RWPE2 (cell line): ENCODE data around the gene NDUFB7.
A peak's percentile ranks its signal among the peaks of the same experiment; 100 is the strongest.
"Not testable (repeated sequence)": the region's sequence is repeated elsewhere in the genome, so short reads cannot be mapped to it uniquely, and the experiment has no call there.

Source experiments
- ATAC-seq: fragments of 200-7000 bp; cut with Tn5 transposase; 3 replicates; pipeline ENCODE4 v1.9.1; 2021; ENCODE audit warnings: low read depth
- DNase-seq: peaks from one replicate; pipeline ENCODE4 v3.0.0-alpha.2; 2020; ENCODE audit warnings: low spot score
- H3K27ac ChIP-seq: fragments of 450-650 bp; 2 replicates; pipeline ENCODE4 v1.5.1; 2017; ENCODE audit warnings: mild to moderate bottlenecking; ENCODE audit not compliant: poor library complexity, severe bottlenecking
- H3K27me3 ChIP-seq: fragments of 250-450 bp; sonication (Bioruptor Pico); 2 replicates; pipeline ENCODE4 v1.5.1; 2021; ENCODE audit warnings: mild to moderate bottlenecking, moderate library complexity; ENCODE audit not compliant: insufficient read depth, poor library complexity, severe bottlenecking
- H3K36me3 ChIP-seq: fragments of 250-450 bp; sonication (Bioruptor Pico); 2 replicates; pipeline ENCODE4 v1.5.1; 2020; ENCODE audit warnings: low read depth, mild to moderate bottlenecking, moderate library complexity
- H3K4me1 ChIP-seq: fragments of 250-450 bp; sonication (Bioruptor Pico); 2 replicates; pipeline ENCODE4 v1.5.1; 2021; ENCODE audit warnings: mild to moderate bottlenecking, moderate library complexity; ENCODE audit not compliant: insufficient read depth, poor library complexity, severe bottlenecking
- H3K4me3 ChIP-seq: fragments of 250-450 bp; sonication (Bioruptor Pico); 2 replicates; pipeline ENCODE4 v1.5.1; 2021; ENCODE audit warnings: mild to moderate bottlenecking, moderate library complexity; ENCODE audit not compliant: severe bottlenecking
- H3K9me3 ChIP-seq: fragments of 250-450 bp; sonication (Bioruptor Pico); 2 replicates; pipeline ENCODE4 v1.5.1; 2021; ENCODE audit warnings: mild to moderate bottlenecking, moderate library complexity; ENCODE audit not compliant: severe bottlenecking
- TF ChIP-seq, protein P1 (sequence below): fragments of 450-650 bp; IDR thresholded peaks from one replicate; pipeline ENCODE4 v1.5.1; 2017; ENCODE audit warnings: mild to moderate bottlenecking, moderate library complexity; ENCODE audit not compliant: poor library complexity, severe bottlenecking

Gene NDUFB7

GRCh38 chr19:14599548-14600147, 27.8 kb upstream of the NDUFB7 start:
- H3K4me1 ChIP-seq = no peaks in the 10 kb centered on the region
- no peaks in the 10 kb centered on the region for H3K9me3 ChIP-seq
- ATAC-seq (no peak), DNase-seq (no peak)
- no peaks in the 10 kb centered on the region for H3K36me3 ChIP-seq
- H3K27me3 ChIP-seq = no peaks in the 10 kb centered on the region
- no peak overlapping the region for H3K4me3 ChIP-seq
- no peak overlapping the region for H3K27ac ChIP-seq
- TF ChIP-seq, protein P1, sequence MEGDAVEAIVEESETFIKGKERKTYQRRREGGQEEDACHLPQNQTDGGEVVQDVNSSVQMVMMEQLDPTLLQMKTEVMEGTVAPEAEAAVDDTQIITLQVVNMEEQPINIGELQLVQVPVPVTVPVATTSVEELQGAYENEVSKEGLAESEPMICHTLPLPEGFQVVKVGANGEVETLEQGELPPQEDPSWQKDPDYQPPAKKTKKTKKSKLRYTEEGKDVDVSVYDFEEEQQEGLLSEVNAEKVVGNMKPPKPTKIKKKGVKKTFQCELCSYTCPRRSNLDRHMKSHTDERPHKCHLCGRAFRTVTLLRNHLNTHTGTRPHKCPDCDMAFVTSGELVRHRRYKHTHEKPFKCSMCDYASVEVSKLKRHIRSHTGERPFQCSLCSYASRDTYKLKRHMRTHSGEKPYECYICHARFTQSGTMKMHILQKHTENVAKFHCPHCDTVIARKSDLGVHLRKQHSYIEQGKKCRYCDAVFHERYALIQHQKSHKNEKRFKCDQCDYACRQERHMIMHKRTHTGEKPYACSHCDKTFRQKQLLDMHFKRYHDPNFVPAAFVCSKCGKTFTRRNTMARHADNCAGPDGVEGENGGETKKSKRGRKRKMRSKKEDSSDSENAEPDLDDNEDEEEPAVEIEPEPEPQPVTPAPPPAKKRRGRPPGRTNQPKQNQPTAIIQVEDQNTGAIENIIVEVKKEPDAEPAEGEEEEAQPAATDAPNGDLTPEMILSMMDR = no peak

DNA sequence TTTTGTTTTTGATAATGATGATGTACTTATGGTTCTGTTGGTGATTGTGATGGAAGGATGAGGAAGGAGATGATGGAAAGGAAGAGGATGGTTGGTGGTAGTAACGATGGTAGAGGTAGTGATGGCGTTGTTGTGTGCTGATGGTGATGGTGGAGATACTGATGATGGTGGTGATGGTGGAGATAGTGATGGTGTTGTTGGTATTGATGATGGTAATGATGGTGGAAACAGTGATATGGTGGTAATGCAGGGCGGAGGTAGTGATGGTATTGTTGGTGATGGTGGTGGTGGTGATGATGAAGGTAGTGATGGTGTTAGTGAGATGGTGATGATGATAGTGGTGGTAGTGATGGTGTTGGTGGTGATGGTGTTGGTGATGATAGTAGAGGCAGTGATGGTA, 23.7 kb upstream of the NDUFB7 start:
- DNase-seq (no peak), ATAC-seq (no peak)
- no peaks in the 10 kb centered on the region for H3K9me3 ChIP-seq

DNA sequence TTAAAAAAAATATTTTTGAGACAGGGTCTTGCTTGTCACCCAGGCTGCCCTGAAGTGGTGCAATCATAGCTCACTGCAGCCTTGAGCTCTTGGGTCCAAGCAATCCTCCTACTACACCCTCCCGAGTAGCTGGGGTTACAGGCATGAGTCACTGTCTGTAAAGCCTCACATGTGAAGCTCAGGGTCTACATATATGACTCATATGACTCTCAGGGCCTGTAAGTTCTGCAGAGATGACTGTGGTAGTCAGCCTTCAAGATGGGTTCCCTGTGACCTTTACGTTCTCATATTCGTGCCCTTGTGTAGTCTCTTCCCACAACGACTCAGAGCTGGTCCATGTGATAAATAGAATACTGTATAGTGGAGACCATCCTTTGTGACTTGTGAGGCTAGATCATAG, 17.6 kb upstream of the NDUFB7 start:
- H3K4me3 ChIP-seq, H3K27me3 ChIP-seq, H3K27ac ChIP-seq, H3K4me1 ChIP-seq, H3K36me3 ChIP-seq, H3K9me3 ChIP-seq, DNase-seq: not testable (repeated sequence)
- peak; percentile 23; the same call in 1 of the 3 replicates for ATAC-seq

More for the DNA sequence above, 23.7 kb upstream of the NDUFB7 start:
- no peak overlapping the region for H3K4me3 ChIP-seq
- H3K36me3 ChIP-seq = no peaks in the 10 kb centered on the region
- no peak overlapping the region for H3K27ac ChIP-seq
- no peaks in the 10 kb centered on the region for H3K27me3 ChIP-seq
- TF ChIP-seq, protein P1 = no peak
- no peaks in the 10 kb centered on the region for H3K4me1 ChIP-seq

DNA sequence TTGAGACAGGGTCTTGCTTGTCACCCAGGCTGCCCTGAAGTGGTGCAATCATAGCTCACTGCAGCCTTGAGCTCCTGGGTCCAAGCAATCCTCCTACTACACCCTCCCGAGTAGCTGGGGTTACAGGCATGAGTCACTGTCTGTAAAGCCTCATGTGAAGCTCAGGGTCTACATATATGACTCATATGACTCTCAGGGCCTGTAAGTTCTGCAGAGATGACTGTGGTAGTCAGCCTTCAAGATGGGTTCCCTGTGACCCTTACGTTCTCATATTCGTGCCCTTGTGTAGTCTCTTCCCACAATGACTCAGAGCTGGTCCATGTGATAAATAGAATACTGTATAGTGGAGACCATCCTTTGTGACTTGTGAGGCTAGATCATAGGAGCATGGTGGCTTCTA, 13.3 kb upstream of the NDUFB7 start:
- H3K36me3 ChIP-seq, H3K4me1 ChIP-seq, H3K27me3 ChIP-seq, DNase-seq, H3K4me3 ChIP-seq, H3K27ac ChIP-seq, H3K9me3 ChIP-seq: not testable (repeated sequence)
- ATAC-seq = peak; percentile 89

DNA sequence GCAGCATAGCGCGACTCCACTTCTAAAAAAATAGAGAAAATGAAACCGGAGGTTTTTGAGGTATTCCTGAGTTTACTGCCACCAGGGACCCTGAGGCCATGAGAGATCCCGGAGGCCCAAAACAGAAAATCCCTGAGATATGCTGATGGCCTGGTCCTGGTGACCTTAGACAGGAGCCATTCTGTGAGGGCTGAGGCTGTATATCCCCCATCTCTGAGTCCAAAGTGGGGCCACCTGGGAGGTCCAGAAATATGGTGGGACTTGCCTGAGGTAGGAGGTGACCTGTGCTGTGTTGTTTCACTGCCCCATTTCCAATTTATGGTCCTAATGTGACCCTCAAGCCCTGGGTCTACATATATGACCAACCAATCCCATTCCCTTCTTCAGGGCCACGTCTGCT, 12.5 kb upstream of the NDUFB7 start:
- H3K27me3 ChIP-seq, DNase-seq, H3K36me3 ChIP-seq, ATAC-seq, H3K9me3 ChIP-seq, H3K4me1 ChIP-seq, H3K4me3 ChIP-seq, H3K27ac ChIP-seq: not testable (repeated sequence)

- H3K4me1 ChIP-seq = no peaks in the 10 kb centered on the region
- no peak within 1 kb of the TSS for H3K27ac ChIP-seq
- H3K9me3 ChIP-seq = no peaks in the 10 kb centered on the region
- ATAC-seq (no peak), DNase-seq (no peak)
- H3K4me3 ChIP-seq = no peak within 1 kb of the TSS
- H3K27me3 ChIP-seq = no peaks in the 10 kb centered on the region
- TF ChIP-seq, protein P1 = no peak
- H3K36me3 ChIP-seq = no peaks in the 10 kb centered on the region
Measured at GRCh38 chr19:14582894-14583340, 11.1 kb upstream of the NDUFB7 start, which contains the start of gene CLEC17A. CLEC17A (plus strand) TSS chr19:14583084; CDS start chr19:14583161, 77 bp downstream.
